GM19238 (cell line): ENCODE measurements around the gene RASL10B.
"Not testable (repeated sequence)": the region's sequence is repeated elsewhere in the genome, so short reads cannot be mapped to it uniquely, and the experiment has no call there.

Experiments
- DNase-seq: peaks from one replicate; pipeline ENCODE4 v3.0.0; 2011; ENCODE audit warnings: low spot score; ENCODE audit not compliant: insufficient read length

RASL10B gene, protein sequence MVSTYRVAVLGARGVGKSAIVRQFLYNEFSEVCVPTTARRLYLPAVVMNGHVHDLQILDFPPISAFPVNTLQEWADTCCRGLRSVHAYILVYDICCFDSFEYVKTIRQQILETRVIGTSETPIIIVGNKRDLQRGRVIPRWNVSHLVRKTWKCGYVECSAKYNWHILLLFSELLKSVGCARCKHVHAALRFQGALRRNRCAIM

DNA sequence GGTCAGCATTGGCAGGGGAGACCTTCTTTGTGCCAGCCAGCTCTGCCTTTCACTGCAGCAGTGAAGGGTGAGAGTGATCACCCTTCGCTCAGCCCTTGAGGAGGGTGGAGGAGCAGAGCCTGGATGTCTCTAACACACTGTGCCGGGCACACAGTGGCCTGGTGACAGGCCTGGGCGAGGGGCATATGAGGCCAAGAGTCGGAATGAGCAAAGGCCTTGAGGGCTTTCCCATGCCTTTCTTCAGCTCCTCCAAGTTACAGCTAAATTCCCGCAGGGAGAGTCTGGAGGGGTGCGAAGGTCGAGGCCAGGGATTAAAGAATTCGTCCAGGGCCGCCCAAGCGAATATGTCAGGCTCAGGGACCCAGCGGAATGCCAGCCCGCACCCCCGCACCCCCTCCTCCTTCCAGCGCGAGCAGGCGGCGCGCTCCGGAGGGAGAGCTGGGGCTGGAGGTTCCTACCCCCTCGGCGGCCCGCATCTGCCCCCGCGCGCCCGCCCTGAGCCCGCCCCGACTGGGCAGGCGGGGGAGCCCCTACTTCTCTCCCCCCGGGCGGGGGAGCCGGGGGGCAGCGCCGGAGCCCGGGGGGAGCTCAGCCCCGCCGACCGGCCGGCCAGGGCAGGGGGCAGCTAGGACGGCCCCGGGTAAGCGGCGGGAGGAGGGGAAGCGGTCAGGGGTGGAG lies at the start of gene RASL10B:
Gene RASL10B (plus strand): TSS at position 401 of the 678 bp plus-strand sequence. CDS start 3,546 bp downstream, outside the sequence.
- DNase-seq: no peak

- DNase-seq: no peak
Measured at GRCh38 chr17:35683591-35683990, 47.8 kb upstream of the RASL10B start.

DNA sequence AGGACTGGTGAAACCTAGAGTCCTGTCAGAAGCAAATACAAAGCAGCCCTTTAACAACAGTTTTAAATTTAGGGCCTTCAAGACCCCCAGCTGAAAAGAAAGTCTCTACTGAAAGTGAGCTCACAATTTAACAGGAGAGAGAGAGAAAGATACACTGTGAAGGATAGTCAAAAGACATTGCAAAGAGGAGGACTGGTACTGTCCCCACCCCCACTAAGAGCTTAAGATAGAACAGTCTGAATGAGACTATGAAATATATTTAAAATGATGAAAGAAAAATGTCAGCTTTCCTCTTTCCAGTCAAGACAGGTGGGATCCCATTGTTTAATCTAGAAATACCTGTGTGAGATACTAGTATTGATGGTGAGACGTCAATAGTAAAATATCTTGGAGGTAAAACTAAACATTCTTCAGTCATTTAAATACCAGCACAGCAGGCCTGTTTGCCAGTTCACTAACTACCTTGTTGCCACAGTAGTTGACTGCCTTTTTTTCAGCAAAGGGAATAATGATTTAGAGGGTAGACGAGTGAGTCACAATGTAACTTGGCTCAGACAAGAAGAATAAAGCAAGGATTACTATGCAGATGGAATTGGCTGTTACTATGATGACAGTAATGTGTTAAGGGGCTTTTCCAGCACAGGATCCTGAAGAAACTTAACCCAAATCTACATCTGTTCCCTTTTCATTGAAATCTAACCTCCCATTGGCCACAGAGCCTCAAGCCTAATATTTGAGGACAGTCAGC lies 47.2 kb upstream of the RASL10B start:
- DNase-seq: no peak

GRCh38 chr17:35692512-35693210 lies 38.8 kb upstream of the RASL10B start:
- DNase-seq: no peak

DNA sequence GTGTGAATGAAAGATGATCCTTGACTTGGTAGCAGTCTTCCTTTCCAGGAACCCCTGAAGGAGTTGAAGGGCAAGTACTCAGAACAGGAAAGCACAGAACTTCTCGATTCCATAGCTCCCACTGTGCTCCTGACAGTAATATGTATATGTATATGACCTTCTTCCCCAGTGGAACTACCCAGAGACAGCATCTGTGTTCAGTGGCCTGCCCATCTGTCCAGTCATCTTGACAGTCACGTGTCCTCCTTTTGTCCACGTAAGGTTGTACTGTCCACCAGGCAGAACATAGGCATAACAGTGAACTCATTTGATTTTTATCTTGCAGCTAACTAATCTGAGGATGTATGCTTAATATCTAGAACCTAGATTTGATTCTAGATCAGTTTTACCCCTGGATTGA lies 37.8 kb upstream of the RASL10B start:
- DNase-seq: no peak

GRCh38 chr17:35694906-35695305 lies 36.5 kb upstream of the RASL10B start:
- no peak for DNase-seq

DNA sequence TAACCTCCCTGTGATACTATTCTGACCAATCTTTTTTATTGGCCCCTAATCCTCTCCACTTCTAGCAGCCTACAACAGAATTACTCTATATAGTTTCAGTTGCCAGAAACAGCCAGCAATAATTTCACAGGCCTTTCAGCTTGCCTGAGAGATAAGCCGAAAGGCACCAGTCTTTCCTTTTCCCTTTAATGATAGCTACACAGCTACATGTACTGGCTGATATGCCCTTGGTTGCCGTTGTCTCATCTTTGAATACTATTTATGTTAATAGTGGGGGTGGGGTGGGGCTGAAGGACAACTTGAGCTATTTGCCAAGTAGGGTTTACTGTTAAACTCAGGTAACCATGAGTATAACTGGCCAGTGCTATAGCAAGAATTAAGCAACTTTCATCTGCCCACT lies 35.8 kb upstream of the RASL10B start:
- no peak for DNase-seq

- DNase-seq: no peak
Measured at GRCh38 chr17:35698800-35699199, 32.6 kb upstream of the RASL10B start.

GRCh38 chr17:35700150-35700549 lies 31.3 kb upstream of the RASL10B start:
- no peak for DNase-seq

DNA sequence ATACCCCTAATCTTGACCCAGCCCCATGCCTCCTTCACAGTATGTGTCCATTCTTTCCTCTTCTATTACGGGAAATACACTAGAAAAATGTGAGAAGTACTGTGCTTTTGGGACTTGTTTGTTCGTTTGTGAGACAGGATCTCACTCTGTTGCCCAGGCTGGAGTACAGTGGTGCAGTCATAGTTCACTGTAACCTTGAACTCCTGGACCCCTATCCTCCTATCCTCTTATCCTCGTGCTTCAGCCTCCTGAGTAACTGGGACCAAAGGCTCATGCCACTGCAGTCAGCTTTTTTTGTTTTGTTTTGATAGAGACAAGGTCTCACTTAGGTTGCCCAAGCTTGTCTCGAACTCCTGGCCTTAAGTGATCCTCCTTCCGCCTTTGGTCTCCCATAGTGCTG lies 29.9 kb upstream of the RASL10B start:
- DNase-seq: no peak

- DNase-seq: not testable (repeated sequence)
Measured at GRCh38 chr17:35703308-35703707, 28.1 kb upstream of the RASL10B start.

- DNase-seq: no peak
Measured at GRCh38 chr17:35705230-35705629, 26.2 kb upstream of the RASL10B start.

DNA sequence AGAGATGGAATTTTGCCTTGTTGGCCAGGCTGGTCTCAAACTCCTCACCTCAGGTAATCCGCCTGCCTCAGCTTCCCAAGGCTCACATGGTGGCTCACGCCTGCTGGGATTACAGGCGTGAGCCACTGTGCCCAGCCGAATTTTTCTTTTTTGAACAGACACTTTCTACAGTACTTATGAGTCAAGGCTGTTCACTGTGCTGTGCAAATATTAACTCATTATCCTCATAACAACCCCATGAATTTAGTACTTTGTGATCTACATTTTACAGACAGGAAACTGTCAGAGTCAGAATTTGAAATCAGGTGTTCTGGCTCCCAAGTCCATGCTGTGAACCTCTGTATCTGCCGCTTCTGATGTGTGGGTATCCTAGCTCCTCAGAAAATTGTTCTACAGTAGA lies 25.7 kb upstream of the RASL10B start:
- DNase-seq: no peak

- no peak for DNase-seq
Measured at GRCh38 chr17:35708149-35708548, 23.3 kb upstream of the RASL10B start.

GRCh38 chr17:35708951-35709350 lies 22.5 kb upstream of the RASL10B start:
- DNase-seq: no peak

DNA sequence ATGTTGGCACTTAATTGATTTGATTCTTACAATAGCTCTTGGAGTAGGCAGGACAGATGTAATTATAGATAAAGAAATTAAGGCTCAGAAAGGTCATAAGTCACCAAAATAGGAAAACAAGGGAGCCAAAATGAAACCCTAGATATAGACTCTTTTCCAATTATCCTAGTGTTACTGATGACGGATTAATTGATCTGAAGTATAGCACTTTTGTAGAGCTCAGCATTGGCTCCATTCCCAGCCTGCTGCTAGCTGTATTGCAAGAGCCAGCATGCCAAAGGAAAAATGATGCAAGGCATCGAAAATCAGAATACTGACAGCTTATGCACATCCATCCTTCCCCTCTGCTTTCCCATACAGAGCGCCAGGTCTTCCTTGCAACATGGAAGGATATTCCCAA lies 21.6 kb upstream of the RASL10B start:
- no peak for DNase-seq

DNA sequence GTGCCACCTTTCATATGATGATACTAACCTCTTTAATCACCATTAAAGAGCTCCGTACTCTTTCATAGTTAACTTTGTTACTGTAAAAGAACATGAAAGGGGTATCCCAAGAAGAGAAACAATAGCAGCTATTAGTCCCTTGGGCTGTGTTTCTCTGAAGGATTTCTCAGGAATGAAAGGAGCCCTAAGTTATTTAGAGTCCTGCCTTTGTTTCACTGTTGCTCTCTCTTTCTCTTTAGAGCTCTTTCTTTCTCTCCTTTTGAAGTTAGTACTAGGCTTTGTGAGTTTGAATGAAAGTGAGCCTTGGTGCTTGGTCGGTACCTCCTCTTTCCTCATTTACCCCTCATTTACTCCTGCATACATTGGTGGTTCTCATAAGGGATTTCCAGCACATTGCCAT lies 20.5 kb upstream of the RASL10B start:
- no peak for DNase-seq

GRCh38 chr17:35713069-35713728 lies 18.2 kb upstream of the RASL10B start:
- no peak for DNase-seq

DNA sequence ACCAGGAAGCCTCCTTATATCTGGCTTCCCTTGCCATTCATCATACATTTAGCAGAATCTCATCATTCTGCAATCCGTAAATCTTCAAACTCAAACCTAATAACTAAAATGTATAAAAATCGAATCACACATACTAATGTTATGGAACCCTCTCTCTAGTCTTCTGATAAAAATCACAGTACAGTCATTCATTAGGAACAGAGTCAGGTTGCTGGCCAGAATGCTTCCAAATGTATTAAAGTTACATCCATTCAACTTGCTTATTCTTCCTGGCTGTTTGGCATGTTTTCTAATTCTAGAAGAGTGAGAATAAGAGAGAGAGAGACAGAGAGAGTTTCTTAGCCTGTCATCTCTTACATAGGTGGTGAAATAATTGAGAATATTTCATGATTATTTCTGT lies 16.5 kb upstream of the RASL10B start:
- no peak for DNase-seq

DNA sequence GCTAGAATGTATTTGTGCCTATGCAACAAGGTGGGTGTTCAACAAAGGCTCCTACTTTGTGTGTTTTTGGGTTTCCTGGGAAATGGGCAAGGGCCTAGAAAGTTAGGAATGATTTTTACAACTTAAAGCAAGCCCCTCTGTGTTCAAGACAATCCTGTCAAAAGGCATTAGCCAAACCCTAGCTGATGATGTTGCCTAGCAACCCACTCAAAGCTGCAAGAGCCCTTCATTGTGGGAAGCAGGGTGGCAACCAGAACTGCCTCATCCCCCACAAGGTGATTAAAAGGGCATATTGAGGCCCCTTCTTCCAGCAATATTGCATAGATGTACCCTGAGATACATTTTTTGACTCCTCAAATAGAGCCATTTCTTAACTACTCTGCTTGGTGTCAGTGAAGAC lies 16.0 kb upstream of the RASL10B start:
- DNase-seq: no peak

DNA sequence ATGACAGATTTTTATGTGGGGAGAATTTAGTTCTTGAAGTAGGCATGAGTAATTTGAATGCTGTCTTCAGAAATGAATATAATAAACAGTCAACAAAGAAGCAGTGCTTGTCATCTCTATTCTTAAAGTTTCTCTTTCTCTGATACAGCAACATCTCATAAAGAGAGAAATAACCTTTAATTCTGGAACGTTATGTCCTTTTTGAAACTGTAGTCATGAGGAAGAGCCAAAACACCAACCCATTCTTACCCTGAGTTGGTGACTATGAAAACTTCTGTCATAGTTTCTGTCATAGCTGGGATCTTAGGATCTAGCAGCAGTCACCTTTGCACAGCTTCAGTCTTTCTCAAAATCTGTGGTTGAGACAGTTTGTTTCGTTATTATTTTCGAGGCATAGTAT lies 15.3 kb upstream of the RASL10B start:
- DNase-seq: no peak
